Panc1 (cell line): ENCODE measurements around the gene TCF25. TPM values are rescaled to one million over a fixed set of nuclear protein-coding genes. Genes with fewer than 3 reads are reported as not detected.

Source experiments
- ATAC-seq: fragments of 200-7000 bp; cut with Tn5 transposase; 2 replicates; pipeline ENCODE4 v1.9.1; 2020; ENCODE audit warnings: mild to moderate bottlenecking, moderate library complexity
- BruUV-seq: library from RNA; stranded (reverse); fragments of 400-500 nt; replicated peaks from 2 replicates; lab custom pipeline; 2021; lab: Mats Ljungman, UMichigan
- CTCF ChIA-PET: fragments of 300-600 bp; sonication (Branson Sonifier 250); formaldehyde crosslinking; loops from one replicate; lab custom pipeline; 2022; ENCODE audit warnings: antibody characterized with exemption; lab: Charles Lee
- POLR2A ChIA-PET: fragments of 300-600 bp; sonication (Branson Sonifier 250); formaldehyde crosslinking; loops from one replicate; lab custom pipeline; 2022; ENCODE audit warnings: antibody characterized with exemption; lab: Charles Lee
- DNase-seq: peaks from one replicate; pipeline ENCODE4 v3.0.0-alpha.2; 2010; ENCODE audit warnings: low read depth, low spot score
- H3K27ac ChIP-seq: 2 replicates; pipeline ENCODE4 v1.5.1; 2011; ENCODE audit warnings: mild to moderate bottlenecking, low read length, inconsistent platforms
- H3K27me3 ChIP-seq: fragments of 200-500 bp; sonication (Bioruptor generic); 2 replicates; pipeline ENCODE4 v1.6.0; 2014; ENCODE audit warnings: low read length, inconsistent platforms; ENCODE audit not compliant: control insufficient read depth, insufficient read depth
- H3K36me3 ChIP-seq: fragments of 200-500 bp; sonication (Bioruptor generic); 2 replicates; pipeline ENCODE4 v1.5.1; 2014; ENCODE audit warnings: inconsistent platforms, mild to moderate bottlenecking, low read length, moderate library complexity; ENCODE audit not compliant: control insufficient read depth, insufficient read depth
- H3K4me1 ChIP-seq: 2 replicates; pipeline ENCODE4 v1.5.1; 2011; ENCODE audit warnings: inconsistent platforms, mild to moderate bottlenecking, low read length, moderate library complexity; ENCODE audit not compliant: control insufficient read depth, insufficient read depth
- H3K4me3 ChIP-seq, 2 experiments: 2 replicates each; pipeline ENCODE4 v1.5.1; 2011 to 2012; ENCODE audit warnings: low read depth in 2 of 2, low read length in 2 of 2, mild to moderate bottlenecking in 2 of 2, inconsistent platforms in 1 of 2, moderate library complexity in 1 of 2
- H3K9me3 ChIP-seq: fragments of 200-500 bp; sonication (Bioruptor generic); 2 replicates; pipeline ENCODE4 v1.5.1; 2014; ENCODE audit warnings: low read depth, mild to moderate bottlenecking, inconsistent platforms, low read length, moderate library complexity; ENCODE audit not compliant: control insufficient read depth, insufficient read depth
- POLR2AphosphoS5 ChIP-seq: IDR thresholded peaks from 2 replicates; pipeline ENCODE4 v1.6.1; 2012; ENCODE audit warnings: mild to moderate bottlenecking, low read depth, low read length, moderate library complexity
- SIN3A ChIP-seq: IDR thresholded peaks from 2 replicates; pipeline ENCODE4 v1.6.1; 2012; ENCODE audit warnings: low read depth, mild to moderate bottlenecking, low read length, moderate library complexity, borderline replicate concordance; ENCODE audit not compliant: insufficient read depth
- TCF7L2 ChIP-seq: IDR thresholded peaks from 2 replicates; pipeline ENCODE4 v1.6.1; 2011; ENCODE audit warnings: mild to moderate bottlenecking, low read depth, low read length, inconsistent platforms
- in situ Hi-C: cut with HindIII; loops from 2 replicates; pipeline ENCODE4 v1.10.0; 2016; ENCODE audit warnings: low sequenced_read_pairs, low pct_unique_long_range_greater_than_20kb
- intact Hi-C: fragments of 100-400 bp; cut with micrococcal nuclease; formaldehyde crosslinking; loops from one replicate; pipeline ENCODE4 v1.10.0; 2022; ENCODE audit not compliant: unreplicated experiment
- total RNA-seq: library from RNA; stranded (reverse); gene quantifications from one replicate; pipeline ENCODE4 v1.2.1, GENCODE V29; 2021; ENCODE audit not compliant: unreplicated experiment
- TF ChIP-seq, protein P1 (sequence below): fragments of 450-650 bp; IDR thresholded peaks from 2 replicates; pipeline ENCODE4 v1.5.1; 2017; ENCODE audit warnings: mild to moderate bottlenecking
- TF ChIP-seq, protein P2 (sequence below), 2 experiments: IDR thresholded peaks; 2 replicates each; pipeline ENCODE4 v1.6.1; 2011 to 2012; ENCODE audit warnings: low read depth in 2 of 2, control low read depth in 1 of 2, low read length in 1 of 2, mild to moderate bottlenecking in 1 of 2, moderate library complexity in 1 of 2; ENCODE audit not compliant: insufficient read depth in 1 of 2

TCF25 gene
- total RNA-seq, 1 experiment from 2014 or later = 144 TPM

DNA sequence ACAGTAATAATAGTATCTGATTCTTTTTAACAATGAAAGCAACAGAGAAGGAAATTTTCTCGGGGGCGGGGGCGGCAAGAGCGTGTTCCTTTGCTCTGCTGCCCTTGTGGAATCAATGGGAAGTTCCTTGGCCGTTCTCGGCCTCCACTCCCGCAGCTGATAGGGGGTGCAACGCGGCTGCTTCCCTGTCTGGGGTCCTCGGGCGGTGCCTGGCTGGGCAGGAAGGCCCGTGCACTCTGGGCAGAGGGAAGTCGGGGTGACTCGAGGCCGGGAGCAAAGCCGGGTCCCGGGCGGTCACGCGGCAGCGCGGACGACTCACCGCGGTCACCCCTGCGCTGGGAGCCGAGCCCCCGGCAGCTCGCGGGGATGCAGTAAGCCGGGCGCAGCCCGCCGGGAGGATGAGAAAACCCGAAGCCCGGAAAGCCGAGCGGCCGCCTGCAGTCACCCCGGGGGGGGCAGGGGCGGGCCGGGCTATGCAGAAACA is 52.2 kb downstream of the TCF25 start:
- ATAC-seq (peak; percentile 6), DNase-seq (no peak)
- peak overlapping the region; percentile 66 to 67 for H3K4me3 ChIP-seq
- peaks cover 6% of the 10 kb centered on the region for H3K4me1 ChIP-seq
- no peaks in the 10 kb centered on the region for H3K9me3 ChIP-seq
- peak overlapping the region; percentile 23; the same call in 1 of the 2 replicates for H3K27ac ChIP-seq
- ChIA-PET CTCF (no interaction called here), POLR2A (no interaction called here)
- H3K27me3 ChIP-seq = no peaks in the 10 kb centered on the region
- in situ Hi-C loops (no loop called here), intact Hi-C loops (no loop called here)
- TF ChIP-seq TCF7L2 (no peak), SIN3A (0 out of 2 replicates have a peak, but pooled peaks have one; percentile 31)
- H3K36me3 ChIP-seq = peaks cover 3% of the 10 kb centered on the region
- TSS peak; percentile 61 for BruUV-seq

DNA sequence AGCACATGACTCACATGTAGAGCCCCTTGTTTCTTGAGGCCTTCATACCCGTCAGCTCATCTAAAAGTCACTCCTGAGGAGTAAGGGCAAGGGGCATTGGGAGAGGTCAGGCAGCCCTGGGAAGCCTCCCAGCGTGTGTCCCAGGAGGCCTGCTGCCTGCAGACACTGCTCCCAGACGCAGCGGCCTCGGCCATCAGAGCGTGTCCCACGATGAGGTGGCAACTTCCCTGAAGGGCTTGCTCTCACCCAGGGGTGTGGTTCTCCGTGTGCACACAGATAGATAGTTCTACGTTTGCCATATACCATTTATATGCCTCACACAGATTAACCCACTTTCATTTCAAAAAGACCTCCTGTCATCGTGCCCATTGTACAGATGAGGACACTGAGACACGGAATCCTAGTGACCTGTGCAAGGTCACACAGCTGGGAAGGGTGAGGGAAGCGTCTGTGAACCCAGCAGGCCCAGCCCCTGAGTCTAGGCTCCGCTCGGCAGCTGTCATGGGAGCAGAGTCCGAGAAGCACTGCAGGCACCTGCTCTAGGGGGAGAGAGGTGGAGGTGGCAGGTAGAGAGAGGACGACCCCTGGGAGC is 58.0 kb downstream of the TCF25 start:
- ChIA-PET CTCF (no interaction called here), POLR2A (no interaction called here)
- no TSS peak for BruUV-seq
- Histone ChIP-seq H3K4me3 (no peak overlapping the region), H3K36me3 (peaks cover 3% of the 10 kb centered on the region), H3K27me3 (no peaks in the 10 kb centered on the region), H3K4me1 (no peaks in the 10 kb centered on the region), H3K27ac (no peak overlapping the region), H3K9me3 (no peaks in the 10 kb centered on the region)
- TF ChIP-seq, protein P1, sequence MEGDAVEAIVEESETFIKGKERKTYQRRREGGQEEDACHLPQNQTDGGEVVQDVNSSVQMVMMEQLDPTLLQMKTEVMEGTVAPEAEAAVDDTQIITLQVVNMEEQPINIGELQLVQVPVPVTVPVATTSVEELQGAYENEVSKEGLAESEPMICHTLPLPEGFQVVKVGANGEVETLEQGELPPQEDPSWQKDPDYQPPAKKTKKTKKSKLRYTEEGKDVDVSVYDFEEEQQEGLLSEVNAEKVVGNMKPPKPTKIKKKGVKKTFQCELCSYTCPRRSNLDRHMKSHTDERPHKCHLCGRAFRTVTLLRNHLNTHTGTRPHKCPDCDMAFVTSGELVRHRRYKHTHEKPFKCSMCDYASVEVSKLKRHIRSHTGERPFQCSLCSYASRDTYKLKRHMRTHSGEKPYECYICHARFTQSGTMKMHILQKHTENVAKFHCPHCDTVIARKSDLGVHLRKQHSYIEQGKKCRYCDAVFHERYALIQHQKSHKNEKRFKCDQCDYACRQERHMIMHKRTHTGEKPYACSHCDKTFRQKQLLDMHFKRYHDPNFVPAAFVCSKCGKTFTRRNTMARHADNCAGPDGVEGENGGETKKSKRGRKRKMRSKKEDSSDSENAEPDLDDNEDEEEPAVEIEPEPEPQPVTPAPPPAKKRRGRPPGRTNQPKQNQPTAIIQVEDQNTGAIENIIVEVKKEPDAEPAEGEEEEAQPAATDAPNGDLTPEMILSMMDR = no peak
- TF ChIP-seq POLR2AphosphoS5 (no peak), TCF7L2 (no peak), SIN3A (no peak)
- TF ChIP-seq, protein P2, sequence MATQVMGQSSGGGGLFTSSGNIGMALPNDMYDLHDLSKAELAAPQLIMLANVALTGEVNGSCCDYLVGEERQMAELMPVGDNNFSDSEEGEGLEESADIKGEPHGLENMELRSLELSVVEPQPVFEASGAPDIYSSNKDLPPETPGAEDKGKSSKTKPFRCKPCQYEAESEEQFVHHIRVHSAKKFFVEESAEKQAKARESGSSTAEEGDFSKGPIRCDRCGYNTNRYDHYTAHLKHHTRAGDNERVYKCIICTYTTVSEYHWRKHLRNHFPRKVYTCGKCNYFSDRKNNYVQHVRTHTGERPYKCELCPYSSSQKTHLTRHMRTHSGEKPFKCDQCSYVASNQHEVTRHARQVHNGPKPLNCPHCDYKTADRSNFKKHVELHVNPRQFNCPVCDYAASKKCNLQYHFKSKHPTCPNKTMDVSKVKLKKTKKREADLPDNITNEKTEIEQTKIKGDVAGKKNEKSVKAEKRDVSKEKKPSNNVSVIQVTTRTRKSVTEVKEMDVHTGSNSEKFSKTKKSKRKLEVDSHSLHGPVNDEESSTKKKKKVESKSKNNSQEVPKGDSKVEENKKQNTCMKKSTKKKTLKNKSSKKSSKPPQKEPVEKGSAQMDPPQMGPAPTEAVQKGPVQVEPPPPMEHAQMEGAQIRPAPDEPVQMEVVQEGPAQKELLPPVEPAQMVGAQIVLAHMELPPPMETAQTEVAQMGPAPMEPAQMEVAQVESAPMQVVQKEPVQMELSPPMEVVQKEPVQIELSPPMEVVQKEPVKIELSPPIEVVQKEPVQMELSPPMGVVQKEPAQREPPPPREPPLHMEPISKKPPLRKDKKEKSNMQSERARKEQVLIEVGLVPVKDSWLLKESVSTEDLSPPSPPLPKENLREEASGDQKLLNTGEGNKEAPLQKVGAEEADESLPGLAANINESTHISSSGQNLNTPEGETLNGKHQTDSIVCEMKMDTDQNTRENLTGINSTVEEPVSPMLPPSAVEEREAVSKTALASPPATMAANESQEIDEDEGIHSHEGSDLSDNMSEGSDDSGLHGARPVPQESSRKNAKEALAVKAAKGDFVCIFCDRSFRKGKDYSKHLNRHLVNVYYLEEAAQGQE (IDR thresholded peaks at IDR 0.05; ENCODE audit: insufficient read depth in 1 of 2, low read depth in 2 of 2, low read length in 1 of 2) = no peak
- in situ Hi-C loops = no loop called here
- ATAC-seq = peak; percentile 38; the same call in 1 of the 2 replicates
- no peak for DNase-seq
- intact Hi-C loops = no loop called here

DNA sequence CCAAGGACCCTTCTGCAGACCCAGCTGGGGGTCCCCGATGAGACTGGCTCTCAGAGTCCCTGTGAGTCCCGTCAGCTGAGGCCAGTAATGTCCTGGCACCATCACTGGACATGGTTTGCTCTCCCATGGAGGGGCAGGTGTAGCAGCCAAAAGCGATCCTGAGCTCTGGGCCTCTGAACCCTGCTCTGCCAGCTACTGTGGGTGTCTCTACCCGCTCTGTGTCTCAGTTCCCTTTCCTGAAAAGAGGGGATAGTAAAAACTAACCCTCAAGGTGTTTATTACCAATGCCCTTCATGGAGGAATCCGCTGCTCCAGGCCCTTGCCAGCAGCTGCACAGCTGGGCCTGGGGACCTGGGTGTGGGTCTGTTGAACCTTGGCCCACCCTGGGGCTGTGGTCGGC is 58.6 kb downstream of the TCF25 start:
- no peaks in the 10 kb centered on the region for H3K9me3 ChIP-seq
- in situ Hi-C loops (no loop called here), intact Hi-C loops (no loop called here)
- no peaks in the 10 kb centered on the region for H3K27me3 ChIP-seq
- ATAC-seq (no peak; the same call in 1 of the 2 replicates), DNase-seq (no peak)
- H3K27ac ChIP-seq = no peak overlapping the region
- peaks cover 3% of the 10 kb centered on the region for H3K36me3 ChIP-seq
- H3K4me1 ChIP-seq = no peaks in the 10 kb centered on the region
- TF ChIP-seq, protein P2 (IDR thresholded peaks at IDR 0.05; ENCODE audit: insufficient read depth in 1 of 2, low read depth in 2 of 2, low read length in 1 of 2) = no peak
- TF ChIP-seq TCF7L2 (no peak), POLR2AphosphoS5 (no peak), SIN3A (no peak)
- TF ChIP-seq, protein P1 = no peak
- ChIA-PET POLR2A (no interaction called here), CTCF (no interaction called here)
- no peak overlapping the region for H3K4me3 ChIP-seq
- no TSS peak for BruUV-seq
